Thyroid gland (tissue), 4 donors: ENCODE results near the gene SYS1. TPM values are rescaled to one million over a fixed set of nuclear protein-coding genes. Genes with fewer than 3 reads are reported as not detected.
A peak's percentile ranks its signal among the peaks of the same experiment; 100 is the strongest.

Source experiments
- DNase-seq, 2 donors: peaks; one replicate each; pipeline ENCODE4 v3.0.0-alpha.2; 2019
- H3K27ac ChIP-seq, 3 donors: fragments of 200-600 bp; sonication (generic); 1 replicate in 2 of 3; 2 replicates in 1 of 3; pipeline ENCODE4 v1.5.1; 2016 to 2019; ENCODE audit warnings: mild to moderate bottlenecking in 1 of 3, moderate library complexity in 1 of 3
- H3K27me3 ChIP-seq: fragments of 200-600 bp; sonication (generic); one replicate; pipeline ENCODE4 v1.5.1; 2019
- H3K36me3 ChIP-seq, 2 donors: fragments of 200-600 bp; sonication (generic); one replicate each; pipeline ENCODE4 v1.5.1; 2016 to 2019
- H3K4me1 ChIP-seq, 2 donors: fragments of 200-600 bp; sonication (generic); one replicate each; pipeline ENCODE4 v1.5.1; 2017 to 2019
- H3K4me3 ChIP-seq, 3 donors: fragments of 200-600 bp; sonication (generic); replicated peaks in 1 of 3; 1 replicate in 2 of 3; 2 replicates in 1 of 3; pipeline ENCODE4 v1.5.1; 2016; ENCODE audit warnings: mild to moderate bottlenecking in 1 of 3
- H3K9me3 ChIP-seq: fragments of 200-600 bp; sonication (generic); one replicate; pipeline ENCODE4 v1.5.1; 2017
- POLR2A ChIP-seq, 2 donors: fragments of 450-650 bp; IDR thresholded peaks; one replicate each; pipeline ENCODE4 v1.6.1; 2017; ENCODE audit warnings: antibody characterized with exemption in 2 of 2, mild to moderate bottlenecking in 2 of 2, moderate library complexity in 1 of 2
- WGBS, 2 donors: methylation state at CpG; one replicate each; pipeline ENCODE4 v1.1.5; 2017; 5-methylcytosine and 5-hydroxymethylcytosine counted together
- intact Hi-C: fragments of 100-400 bp; cut with DNase I; formaldehyde crosslinking; loops from one replicate; pipeline ENCODE4 v1.15.1; 2023
- total RNA-seq, 4 donors: library from RNA; depleted of rRNA; stranded (reverse); fragments of >200 nt; gene quantifications; one replicate each; pipeline ENCODE4 v1.2.3, GENCODE V29; 2016
- TF ChIP-seq, protein P1 (sequence below), 6 experiments: fragments of 200-600 bp in 3 of 6; fragments of 450-650 bp in 3 of 6; sonication (generic) in 3 of 6; IDR thresholded peaks; one replicate each; pipeline ENCODE4 v1.5.1; 2016 to 2019; ENCODE audit warnings: antibody characterized with exemption in 6 of 6, mild to moderate bottlenecking in 2 of 6, inconsistent platforms in 1 of 6, moderate library complexity in 1 of 6

SYS1 gene
- total RNA-seq, 4 donors from 2014 or later: 52.7 to 86.1 (median 76.6) TPM

DNA sequence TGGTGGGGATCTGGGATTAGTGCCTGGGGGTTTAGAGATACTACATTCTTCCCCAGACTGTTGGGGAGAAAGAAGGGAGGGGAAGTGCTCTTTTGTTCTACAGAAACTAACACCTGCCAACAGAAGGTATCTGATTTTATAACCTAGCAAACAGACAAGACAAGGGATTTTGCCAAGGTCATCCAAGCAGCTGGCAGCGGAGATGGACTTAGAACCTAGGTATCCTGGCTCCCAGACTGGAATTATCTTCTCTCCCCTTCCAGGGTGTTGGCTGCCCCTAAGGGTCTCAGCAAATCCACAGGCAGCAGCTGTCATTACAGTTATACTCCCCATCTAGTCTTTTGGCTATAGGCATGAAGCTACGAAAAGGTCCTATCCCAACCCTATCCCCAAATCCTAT, 23.2 kb upstream of the SYS1 start:
- TF ChIP-seq, protein P1, sequence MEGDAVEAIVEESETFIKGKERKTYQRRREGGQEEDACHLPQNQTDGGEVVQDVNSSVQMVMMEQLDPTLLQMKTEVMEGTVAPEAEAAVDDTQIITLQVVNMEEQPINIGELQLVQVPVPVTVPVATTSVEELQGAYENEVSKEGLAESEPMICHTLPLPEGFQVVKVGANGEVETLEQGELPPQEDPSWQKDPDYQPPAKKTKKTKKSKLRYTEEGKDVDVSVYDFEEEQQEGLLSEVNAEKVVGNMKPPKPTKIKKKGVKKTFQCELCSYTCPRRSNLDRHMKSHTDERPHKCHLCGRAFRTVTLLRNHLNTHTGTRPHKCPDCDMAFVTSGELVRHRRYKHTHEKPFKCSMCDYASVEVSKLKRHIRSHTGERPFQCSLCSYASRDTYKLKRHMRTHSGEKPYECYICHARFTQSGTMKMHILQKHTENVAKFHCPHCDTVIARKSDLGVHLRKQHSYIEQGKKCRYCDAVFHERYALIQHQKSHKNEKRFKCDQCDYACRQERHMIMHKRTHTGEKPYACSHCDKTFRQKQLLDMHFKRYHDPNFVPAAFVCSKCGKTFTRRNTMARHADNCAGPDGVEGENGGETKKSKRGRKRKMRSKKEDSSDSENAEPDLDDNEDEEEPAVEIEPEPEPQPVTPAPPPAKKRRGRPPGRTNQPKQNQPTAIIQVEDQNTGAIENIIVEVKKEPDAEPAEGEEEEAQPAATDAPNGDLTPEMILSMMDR (IDR thresholded peaks at IDR 0.05): no peak
- no peak for TF ChIP-seq POLR2A (IDR thresholded peaks at IDR 0.05)
- DNase-seq: no peak
- H3K4me3 ChIP-seq: no peak overlapping the region
- intact Hi-C loops: no loop called here
- H3K27me3 ChIP-seq: no peaks in the 10 kb centered on the region
- no peaks in the 10 kb centered on the region for H3K9me3 ChIP-seq
- peaks cover 3 to 4% of the 10 kb centered on the region in 2 donors for H3K36me3 ChIP-seq
- peaks cover 80 to 88% of the 10 kb centered on the region in 2 donors for H3K4me1 ChIP-seq
- 96 to 100% methylated on average over 2 of the region's 2 CpGs for WGBS, 2 donors
- peak overlapping the region; percentile 93 to 98 (median 97) for H3K27ac ChIP-seq

DNA sequence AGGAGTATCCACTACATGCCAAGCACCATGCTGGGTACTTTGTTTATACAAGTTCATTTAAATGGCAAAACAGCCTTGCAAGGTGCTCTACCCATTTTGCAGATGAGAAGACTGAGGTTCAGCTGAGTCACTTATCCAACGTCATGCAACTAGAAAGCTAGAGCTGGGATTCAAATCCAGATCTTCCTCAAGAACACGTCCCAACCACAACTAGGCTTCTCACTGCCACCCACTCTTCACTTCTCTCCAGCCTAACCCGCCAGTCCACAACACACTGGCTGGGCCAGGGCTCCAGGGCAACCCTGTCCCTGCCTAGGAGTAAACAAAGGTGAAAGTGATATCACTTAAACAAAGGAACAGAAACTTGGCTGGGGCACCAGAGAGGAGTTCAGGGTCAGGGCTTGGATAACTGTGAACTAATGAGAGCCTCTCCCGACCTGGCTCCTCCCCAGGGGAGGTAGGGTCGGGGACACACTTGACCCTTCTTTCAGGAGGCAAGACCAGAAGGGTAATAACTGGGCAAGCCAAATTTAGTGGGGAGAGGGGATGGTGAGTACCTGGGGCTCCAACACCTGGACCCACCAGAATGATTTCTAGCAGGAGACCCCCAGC, 22.6 kb upstream of the SYS1 start:
- WGBS, 2 donors: 55 to 61% methylated on average over 5 of the region's 5 CpGs
- no peak for TF ChIP-seq POLR2A (IDR thresholded peaks at IDR 0.05)
- TF ChIP-seq, protein P1 (IDR thresholded peaks at IDR 0.05): no peak
- Histone ChIP-seq H3K36me3 (peaks cover 0 to 4% of the 10 kb centered on the region in 2 donors), H3K4me1 (peaks cover 85 to 94% of the 10 kb centered on the region in 2 donors), H3K27ac (peak overlapping the region; percentile 93 to 98 (median 97)), H3K9me3 (no peaks in the 10 kb centered on the region), H3K4me3 (no peak overlapping the region), H3K27me3 (no peaks in the 10 kb centered on the region)
- intact Hi-C loops: no loop called here
- peak; percentile 57 to 70 for DNase-seq

- peak; percentile 27 to 41 for DNase-seq
- 18 to 21% methylated on average over 1 of the region's 1 CpG for WGBS, 2 donors
- TF ChIP-seq, protein P1 (IDR thresholded peaks at IDR 0.05): no peak
- peak in 1 of 2 donors; percentile 5 for TF ChIP-seq POLR2A (IDR thresholded peaks at IDR 0.05)
- H3K4me3 ChIP-seq: no peak overlapping the region
- peaks cover 91 to 99% of the 10 kb centered on the region in 2 donors for H3K4me1 ChIP-seq
- peak overlapping the region; percentile 93 to 98 (median 97) for H3K27ac ChIP-seq
- H3K9me3 ChIP-seq: no peaks in the 10 kb centered on the region
- H3K27me3 ChIP-seq: no peaks in the 10 kb centered on the region
- H3K36me3 ChIP-seq: no peaks in the 10 kb centered on the region
- intact Hi-C loops: no loop called here
Measured at GRCh38 chr20:45340951-45341350, 22.0 kb upstream of the SYS1 start.

DNA sequence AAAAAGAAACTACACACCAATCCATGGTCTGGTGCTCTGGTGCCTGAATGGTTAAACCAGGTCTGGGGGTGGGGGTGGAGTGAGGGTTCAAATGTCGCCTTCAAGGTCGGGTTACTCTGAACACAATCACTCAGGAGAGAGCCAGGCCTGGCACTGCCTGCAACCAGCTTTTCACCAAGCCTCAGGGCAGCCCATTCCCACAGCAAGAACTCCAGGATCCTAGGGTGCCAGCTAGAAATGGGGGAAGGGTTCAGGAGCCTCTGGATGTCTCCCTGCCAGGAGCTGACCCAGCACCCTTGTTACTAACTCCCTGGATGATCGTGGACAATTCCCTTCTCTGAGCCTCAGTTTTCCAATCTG, 21.4 kb upstream of the SYS1 start:
- intact Hi-C loops: no loop called here
- TF ChIP-seq, protein P1 (IDR thresholded peaks at IDR 0.05): no peak
- no peak for TF ChIP-seq POLR2A (IDR thresholded peaks at IDR 0.05)
- peak overlapping the region; percentile 93 to 98 (median 97) for H3K27ac ChIP-seq
- WGBS, 2 donors: 27 to 44% methylated on average over 3 of the region's 3 CpGs
- H3K4me1 ChIP-seq: peaks cover 97 to 99% of the 10 kb centered on the region in 2 donors
- DNase-seq: peak; percentile 32 to 56
- no peaks in the 10 kb centered on the region for H3K9me3 ChIP-seq
- H3K36me3 ChIP-seq: no peaks in the 10 kb centered on the region
- peak overlapping the region in 1 of 3 donors; percentile 15 for H3K4me3 ChIP-seq
- H3K27me3 ChIP-seq: no peaks in the 10 kb centered on the region
